ENCODE data around the gene SHANK2.

Gene SHANK2

GRCh38 chr11:71252269-71252769 lies at the start of gene SHANK2:
Gene SHANK2, minus strand, starts transcription at chr11:71252577. Its CDS starts 105,251 bp downstream, at chr11:71147326.
- DNase-seq, result no peak

GRCh38 chr11:71301858-71302533 lies 49.6 kb upstream of the SHANK2 start:
- no peak for DNase-seq

GRCh38 chr11:71301046-71301857 lies 48.9 kb upstream of the SHANK2 start:
- no peak for DNase-seq

GRCh38 chr11:71300187-71300586 lies 47.8 kb upstream of the SHANK2 start:
- DNase-seq, result no peak

GRCh38 chr11:71298761-71299181 lies 46.4 kb upstream of the SHANK2 start:
- DNase-seq, result no peak

- no peak for DNase-seq
These were observed 45.7 kb upstream of the SHANK2 start for GRCh38 chr11:71298016-71298550.

- DNase-seq, result no peak
These were observed 42.6 kb upstream of the SHANK2 start for GRCh38 chr11:71294846-71295600.

- no peak for DNase-seq
These were observed 41.8 kb upstream of the SHANK2 start for GRCh38 chr11:71293961-71294782.

- no peak for DNase-seq
These were observed 34.6 kb upstream of the SHANK2 start for GRCh38 chr11:71286701-71287643.

- DNase-seq, result no peak
These were observed 32.7 kb upstream of the SHANK2 start for GRCh38 chr11:71285111-71285510.

- no peak for DNase-seq
These were observed 32.2 kb upstream of the SHANK2 start for GRCh38 chr11:71284525-71285092.

GRCh38 chr11:71283971-71284441 lies 31.6 kb upstream of the SHANK2 start:
- no peak for DNase-seq

GRCh38 chr11:71282581-71283351 lies 30.4 kb upstream of the SHANK2 start:
- DNase-seq, result no peak

- DNase-seq, result no peak
These were observed 29.5 kb upstream of the SHANK2 start for GRCh38 chr11:71281831-71282230.

GRCh38 chr11:71281204-71281603 lies 28.8 kb upstream of the SHANK2 start:
- no peak for DNase-seq

GRCh38 chr11:71279916-71280645 lies 27.7 kb upstream of the SHANK2 start:
- no peak for DNase-seq

GRCh38 chr11:71272161-71272560 lies 19.8 kb upstream of the SHANK2 start:
- DNase-seq, result no peak

GRCh38 chr11:71269603-71270511 lies 17.5 kb upstream of the SHANK2 start:
- no peak for DNase-seq
